ENCODE data around the gene ZCCHC2.

GRCh38 chr18:62605685-62606084 lies 82.9 kb downstream of the ZCCHC2 start:
- TF ChIP-seq, protein P1, sequence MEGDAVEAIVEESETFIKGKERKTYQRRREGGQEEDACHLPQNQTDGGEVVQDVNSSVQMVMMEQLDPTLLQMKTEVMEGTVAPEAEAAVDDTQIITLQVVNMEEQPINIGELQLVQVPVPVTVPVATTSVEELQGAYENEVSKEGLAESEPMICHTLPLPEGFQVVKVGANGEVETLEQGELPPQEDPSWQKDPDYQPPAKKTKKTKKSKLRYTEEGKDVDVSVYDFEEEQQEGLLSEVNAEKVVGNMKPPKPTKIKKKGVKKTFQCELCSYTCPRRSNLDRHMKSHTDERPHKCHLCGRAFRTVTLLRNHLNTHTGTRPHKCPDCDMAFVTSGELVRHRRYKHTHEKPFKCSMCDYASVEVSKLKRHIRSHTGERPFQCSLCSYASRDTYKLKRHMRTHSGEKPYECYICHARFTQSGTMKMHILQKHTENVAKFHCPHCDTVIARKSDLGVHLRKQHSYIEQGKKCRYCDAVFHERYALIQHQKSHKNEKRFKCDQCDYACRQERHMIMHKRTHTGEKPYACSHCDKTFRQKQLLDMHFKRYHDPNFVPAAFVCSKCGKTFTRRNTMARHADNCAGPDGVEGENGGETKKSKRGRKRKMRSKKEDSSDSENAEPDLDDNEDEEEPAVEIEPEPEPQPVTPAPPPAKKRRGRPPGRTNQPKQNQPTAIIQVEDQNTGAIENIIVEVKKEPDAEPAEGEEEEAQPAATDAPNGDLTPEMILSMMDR (IDR thresholded peaks at IDR 0.05): no peak
- no peak for TF ChIP-seq POLR2A (IDR thresholded peaks at IDR 0.05)
